Left lobe of liver (tissue), 2 donors: Measurements from ENCODE around the gene PLTP. TPM values are rescaled to one million over a fixed set of nuclear protein-coding genes. Genes with fewer than 3 reads are reported as not detected.
"Not testable (repeated sequence)": the region's sequence is repeated elsewhere in the genome, so short reads cannot be mapped to it uniquely, and the experiment has no call there.

Source experiments
- ATAC-seq: fragments of 200-7000 bp; cut with Tn5 transposase; one replicate; pipeline ENCODE4 v1.9.1; 2020; ENCODE audit warnings: mild to moderate bottlenecking, moderate library complexity
- DNase-seq: peaks from one replicate; pipeline ENCODE4 v3.0.0-alpha.2; 2020; ENCODE audit warnings: low spot score
- total RNA-seq: library from RNA; stranded (reverse); gene quantifications from one replicate; pipeline ENCODE4 v1.2.1, GENCODE V29; 2021
- donor health status: DM: no; HTN: no; CAD: no; lungs with moderate emphysema.
- donor health status: DM: no; HTN: yes; CAD: no.

Gene PLTP
- total RNA-seq, 1 donor from 2014 or later, result 18.8 TPM

DNA sequence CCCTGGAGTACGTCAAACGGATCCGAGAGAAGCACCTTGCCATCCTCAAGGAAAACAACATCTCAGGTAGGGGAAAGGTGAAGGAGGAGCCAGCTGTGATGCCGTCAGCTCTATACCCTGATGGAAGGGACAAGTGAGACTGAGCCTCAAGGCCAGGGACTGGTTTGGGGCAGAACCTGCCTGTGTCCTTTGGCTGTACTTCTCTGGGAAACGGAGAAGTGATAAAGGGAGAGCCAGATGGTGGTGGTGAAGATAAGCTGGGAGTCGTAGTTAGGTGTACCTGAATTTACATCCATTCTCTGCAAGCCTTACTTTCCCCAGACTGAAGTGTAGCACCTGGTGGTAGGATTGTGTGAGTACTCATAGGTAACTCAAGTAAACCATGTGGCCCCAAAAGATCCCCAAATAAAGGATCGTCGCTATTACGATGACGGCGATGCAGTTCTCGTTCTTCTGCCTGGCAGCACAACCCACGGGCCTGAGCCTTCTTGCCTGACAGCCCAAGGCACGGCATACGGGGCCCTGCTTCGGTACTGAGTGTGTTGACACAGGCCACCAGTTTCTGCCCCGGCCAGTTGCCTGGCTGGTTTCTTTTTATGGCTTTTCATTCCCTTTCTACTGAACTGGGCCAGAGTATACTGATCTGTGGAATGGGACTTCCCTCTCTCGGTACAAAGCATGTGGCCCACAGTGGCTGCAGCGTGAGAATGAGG lies 33.2 kb upstream of the PLTP start:
- no peak for DNase-seq
- ATAC-seq, result no peak

DNA sequence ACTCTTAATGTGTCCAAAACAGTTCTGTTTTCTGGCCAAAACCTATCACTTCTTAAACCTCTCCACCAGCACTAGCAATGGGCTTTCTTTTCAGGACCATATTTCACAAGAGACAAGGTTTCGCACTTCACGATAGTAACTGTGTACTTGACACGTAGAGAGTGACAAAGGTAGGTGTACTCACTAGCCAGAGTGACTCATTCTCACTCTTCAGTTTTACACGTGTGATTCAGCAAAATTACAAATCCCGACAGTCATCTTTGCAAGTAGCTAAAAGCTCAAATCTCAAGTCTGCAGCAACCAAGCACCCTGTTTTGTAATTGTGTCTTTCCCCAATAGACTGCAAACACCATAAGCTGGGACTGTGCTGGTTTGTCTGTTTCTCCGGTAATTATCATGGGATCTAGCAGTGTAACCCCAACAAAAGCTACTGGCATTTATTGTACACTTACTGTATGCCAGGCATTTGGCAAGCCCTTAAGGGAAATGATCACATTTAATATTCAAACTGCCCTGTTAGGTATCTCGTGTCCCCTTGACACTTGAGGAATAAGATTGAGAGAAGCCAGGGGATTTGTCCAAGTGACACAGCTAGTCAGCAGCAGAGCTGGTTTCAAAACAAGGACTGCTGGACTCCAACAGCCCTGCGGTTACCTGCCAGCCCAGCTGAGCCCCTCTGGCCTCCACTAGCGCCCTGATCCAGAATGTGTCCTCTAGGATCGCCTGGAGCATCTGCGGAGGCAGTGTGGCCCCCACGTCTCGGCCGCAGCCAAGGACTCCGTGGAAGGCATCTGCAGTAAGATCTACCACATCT lies 32.4 kb upstream of the PLTP start:
- DNase-seq (no peak), ATAC-seq (no peak)

DNA sequence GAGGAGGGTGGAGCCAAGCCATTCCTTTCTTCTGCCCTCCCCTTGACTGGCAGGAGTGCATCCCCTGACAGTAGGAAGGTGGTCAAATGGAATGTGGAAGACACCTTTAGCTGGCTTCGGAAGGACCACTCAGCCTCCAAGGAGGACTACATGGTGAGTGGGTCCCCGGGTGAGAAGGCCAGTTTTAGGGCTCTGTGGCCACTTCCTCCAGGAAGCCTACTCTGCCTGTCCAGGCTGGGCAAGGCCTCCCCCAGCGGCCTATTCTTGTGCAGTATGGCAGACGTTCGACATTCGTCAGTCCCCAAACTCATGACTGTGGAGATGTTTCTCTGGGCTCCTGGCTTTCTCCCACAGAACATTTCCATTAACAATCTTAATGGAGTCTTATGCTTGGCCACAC lies 31.7 kb upstream of the PLTP start:
- no peak for DNase-seq
- ATAC-seq, result no peak

DNA sequence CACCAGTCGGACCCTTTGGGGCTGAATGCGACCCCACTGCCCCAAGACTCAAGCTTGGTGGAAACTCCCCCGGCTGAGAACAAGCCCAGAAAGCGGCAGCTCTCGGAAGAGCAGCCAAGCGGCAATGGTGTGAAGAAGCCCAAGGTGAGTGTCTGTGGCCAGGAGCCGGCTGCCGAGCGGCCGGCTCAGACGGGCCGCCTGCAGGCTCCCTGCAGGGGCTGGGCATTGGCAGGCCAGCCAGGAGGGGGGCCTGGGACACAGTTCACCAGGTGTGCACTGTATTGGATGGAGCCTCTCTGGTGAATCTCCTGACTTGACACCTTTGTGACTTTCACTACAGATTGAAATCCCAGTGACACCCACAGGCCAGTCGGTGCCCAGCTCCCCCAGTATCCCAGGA lies 28.5 kb upstream of the PLTP start:
- ATAC-seq (no peak), DNase-seq (no peak)

DNA sequence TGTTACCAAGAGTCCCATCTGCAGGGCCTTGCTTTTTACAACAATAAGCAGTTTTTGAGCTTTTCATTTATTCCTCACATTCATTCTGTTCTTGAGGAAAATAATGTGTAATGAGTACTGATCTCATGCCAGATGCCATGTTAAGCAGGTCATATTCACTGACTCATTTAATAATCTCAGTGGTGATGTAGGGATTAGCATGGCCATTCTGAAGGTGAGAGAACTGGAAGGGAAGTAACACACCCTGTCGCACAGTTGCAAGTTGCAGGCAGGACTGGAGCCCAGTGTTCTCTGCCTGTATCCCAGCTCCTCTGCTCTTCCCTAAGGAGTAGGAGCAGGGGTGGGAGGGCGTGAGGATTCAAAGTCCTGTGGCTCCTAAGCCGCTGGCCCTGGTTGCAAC lies 28.1 kb upstream of the PLTP start:
- DNase-seq (no peak), ATAC-seq (no peak)

DNA sequence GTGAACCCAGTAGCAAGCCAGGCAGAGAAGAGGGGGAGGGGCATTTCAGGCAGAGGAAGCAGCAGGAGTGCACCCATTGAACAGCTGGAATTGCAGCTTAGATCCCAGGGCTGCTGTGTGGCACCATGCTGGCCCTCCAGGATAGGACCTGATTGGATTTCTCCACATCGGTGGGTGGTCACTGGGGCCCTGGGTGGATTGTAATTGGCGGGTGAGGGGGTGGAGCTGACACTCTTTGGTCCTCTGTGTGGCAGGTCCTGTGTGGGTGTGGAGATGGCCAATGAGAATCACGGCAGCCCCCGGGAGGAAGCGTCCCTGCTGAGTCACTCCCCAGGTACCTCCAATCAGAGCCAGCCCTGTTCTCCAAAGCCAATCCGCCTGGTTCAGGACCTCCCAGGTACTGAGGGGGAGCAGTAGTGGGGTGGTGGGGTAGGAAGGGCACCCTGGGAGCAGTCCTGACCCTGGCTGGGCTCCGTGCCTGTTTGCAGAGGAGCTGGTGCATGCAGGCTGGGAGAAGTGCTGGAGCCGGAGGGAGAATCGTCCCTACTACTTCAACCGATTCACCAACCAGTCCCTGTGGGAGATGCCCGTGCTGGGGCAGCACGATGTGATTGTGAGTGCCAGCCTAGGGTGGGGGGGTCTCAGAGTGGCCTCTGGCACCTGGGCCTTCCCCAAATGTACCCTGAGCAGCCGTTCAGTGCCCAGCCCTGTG lies 26.9 kb upstream of the PLTP start:
- ATAC-seq (no peak), DNase-seq (no peak)

DNA sequence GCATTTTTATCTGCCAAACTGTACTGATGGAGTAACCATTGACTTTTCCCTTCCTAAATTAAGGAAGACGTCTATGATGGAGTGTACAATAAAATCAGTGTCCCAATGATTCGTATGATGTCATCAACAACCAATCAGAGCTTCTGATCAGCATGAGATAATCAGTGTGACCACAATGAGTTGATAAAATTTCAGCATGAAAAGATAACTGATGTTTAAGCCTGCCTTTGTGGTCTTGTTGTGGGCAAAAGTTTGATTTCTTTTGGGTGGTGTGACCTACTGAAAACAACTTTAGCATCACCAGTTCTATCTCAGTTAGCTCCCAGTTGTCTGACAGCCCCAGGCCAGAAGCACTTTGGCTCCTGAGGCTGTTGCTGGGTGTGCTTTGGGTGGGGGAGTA lies 25.8 kb upstream of the PLTP start:
- ATAC-seq (no peak), DNase-seq (no peak)

DNA sequence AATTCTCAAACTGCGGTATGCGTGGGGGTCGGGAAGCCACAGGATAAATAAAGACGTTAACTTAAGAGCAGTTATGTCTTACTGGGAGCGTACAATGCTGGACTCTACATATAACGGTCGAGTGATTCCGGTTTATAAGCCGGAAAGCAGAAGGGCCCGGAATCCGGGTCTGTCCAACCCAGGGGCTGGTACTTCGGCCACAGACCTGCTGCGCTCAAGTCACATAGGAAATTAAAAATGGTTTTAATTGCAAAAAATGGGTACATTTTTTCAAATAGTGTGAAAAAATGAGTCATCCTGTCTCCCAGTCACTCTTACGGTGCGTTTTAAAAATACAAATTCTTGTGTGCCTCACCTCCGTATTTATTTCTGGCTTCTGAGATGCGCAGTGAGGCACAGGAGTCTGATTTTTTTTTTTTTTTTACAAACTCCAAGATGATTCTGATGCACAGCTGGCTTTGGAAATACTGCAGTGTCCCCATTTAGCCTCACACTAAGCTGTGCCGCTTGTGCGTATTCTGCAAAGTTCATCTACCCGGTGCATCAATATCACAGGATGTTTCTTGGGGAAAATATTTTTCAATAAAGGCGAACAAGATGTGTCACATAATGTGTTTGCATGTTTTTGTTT lies 23.6 kb upstream of the PLTP start:
- DNase-seq (no peak), ATAC-seq (peak; percentile 17)

DNA sequence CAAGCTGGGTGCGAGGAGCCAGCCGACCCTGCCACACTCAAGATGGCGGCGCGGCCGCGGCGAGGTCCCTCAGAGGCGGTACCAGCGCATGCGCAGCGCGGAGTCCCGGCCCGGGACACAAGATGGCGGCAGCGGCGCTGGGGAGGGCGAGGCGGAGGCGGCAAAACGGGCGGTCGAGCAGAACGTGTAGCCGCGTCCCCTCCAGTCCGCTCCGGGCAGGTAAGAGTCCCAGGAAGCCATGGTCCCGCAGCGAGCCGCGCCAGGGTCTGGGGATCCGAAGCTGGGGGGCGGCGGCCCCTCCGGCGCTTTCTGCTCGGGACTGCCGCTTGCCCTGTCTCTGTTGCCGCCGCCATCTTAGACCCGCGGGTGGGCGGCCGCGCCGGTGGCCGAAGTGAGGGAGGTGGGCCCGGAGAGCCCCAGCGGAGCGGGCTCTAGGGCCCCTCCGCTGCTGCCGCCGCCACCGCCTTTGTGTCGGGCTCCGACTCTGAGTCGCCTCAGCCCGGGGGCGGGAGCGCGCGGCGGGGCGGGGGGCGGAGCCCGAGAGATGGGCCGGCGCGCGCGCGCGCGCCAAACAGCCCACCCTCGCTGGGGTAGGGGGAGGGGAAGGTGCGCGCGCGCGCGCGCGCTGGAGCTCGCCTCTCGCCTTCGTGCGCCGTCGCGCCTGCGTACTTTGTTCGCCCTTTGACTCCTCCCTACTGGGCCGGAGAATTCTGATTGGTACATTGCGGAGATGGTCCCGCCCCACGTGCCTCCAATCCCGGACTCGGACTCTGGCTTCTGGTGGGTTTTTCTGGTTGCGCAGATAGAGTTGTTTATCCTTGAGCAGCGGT lies 22.8 kb upstream of the PLTP start, which contains the start of gene PCIF1:
Gene PCIF1 (plus strand): TSS at position 98 of the 830 bp plus-strand sequence. CDS start 4,317 bp downstream, outside the sequence.
- ATAC-seq (peak; percentile 92), DNase-seq (peak; percentile 99)

DNA sequence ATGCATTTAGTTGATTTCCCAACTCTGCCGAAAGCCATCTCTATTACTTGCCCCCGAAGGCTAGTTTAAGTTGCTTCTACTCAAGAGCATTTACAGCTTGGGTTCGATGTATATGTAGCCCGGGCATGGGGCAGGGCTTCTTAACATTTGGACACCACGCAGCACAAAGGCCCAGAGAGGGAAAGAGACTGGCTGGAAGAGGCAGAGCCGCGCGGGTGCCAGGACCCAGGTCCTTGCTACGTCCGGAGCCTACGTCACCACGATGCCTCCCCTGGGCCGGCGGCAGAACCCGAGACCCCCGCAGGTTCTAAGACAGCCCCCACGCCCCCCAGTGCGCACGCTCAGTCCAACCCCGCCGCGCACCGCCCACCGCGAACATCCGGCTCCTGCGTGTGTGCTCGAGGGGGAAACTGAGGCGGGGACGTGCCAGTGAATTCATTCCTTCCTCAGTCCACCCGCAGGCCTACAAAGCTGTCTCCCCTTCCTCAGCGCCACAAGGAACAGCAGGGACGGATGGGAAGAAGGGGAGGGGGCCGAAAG lies 22.2 kb upstream of the PLTP start:
- DNase-seq (no peak), ATAC-seq (peak; percentile 16)

DNA sequence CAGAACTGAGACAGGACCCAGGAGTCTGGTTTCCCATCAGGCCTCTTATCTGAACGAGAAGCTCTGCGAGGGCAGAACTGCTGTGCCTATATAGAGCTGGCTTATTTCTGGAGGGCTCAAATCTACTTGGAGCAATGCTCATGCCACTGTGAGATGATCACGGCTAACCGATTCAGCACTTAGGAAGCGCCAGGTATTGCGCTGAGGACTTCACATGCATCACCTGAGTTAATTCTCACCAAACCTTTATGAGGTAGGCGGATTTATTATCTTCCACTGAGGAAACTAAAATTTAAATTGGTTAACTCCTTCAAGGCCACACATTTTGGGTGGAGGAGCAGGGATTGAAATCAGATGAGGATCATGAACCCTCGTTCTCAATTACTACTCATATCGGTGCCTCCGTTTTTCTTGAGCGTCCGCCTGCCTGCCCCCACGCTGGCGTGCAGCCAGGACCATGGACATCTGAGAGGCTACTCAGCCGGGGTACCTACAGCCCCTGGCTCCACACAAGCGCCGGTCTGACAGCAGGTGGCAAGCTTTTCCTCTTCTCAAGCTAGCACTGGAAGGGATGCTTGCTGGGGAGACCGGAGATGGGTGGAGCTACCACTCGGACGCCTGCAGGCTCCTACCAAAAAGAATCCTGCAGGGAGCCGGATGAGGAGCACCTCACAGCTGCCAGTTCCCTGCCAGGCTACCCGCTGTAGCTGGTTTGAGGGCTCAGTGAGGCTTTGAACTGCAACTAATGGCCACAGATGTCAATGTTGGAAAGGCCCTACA lies 21.5 kb upstream of the PLTP start:
- ATAC-seq, result peak; percentile 46
- peak; percentile 70 for DNase-seq

DNA sequence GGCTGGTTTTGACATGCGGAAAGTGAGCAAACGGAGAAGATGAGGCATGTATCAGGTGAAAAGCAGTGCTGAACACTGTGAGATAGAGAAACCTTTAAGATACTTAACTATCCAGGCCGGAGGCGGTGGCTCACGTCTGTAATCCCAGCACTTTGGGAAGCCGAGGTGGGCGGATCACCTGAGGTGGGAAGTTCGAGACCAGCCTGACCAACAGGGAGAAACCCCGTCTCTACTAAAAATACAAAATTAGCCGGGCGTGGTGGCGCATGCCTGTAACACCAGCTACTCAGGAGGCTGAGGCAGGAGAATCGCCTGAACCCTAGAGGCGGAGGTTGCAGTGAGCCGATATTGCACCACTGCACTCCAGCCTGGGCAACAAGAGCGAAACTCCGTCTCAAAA lies 19.7 kb upstream of the PLTP start:
- not testable (repeated sequence) for DNase-seq, ATAC-seq

DNA sequence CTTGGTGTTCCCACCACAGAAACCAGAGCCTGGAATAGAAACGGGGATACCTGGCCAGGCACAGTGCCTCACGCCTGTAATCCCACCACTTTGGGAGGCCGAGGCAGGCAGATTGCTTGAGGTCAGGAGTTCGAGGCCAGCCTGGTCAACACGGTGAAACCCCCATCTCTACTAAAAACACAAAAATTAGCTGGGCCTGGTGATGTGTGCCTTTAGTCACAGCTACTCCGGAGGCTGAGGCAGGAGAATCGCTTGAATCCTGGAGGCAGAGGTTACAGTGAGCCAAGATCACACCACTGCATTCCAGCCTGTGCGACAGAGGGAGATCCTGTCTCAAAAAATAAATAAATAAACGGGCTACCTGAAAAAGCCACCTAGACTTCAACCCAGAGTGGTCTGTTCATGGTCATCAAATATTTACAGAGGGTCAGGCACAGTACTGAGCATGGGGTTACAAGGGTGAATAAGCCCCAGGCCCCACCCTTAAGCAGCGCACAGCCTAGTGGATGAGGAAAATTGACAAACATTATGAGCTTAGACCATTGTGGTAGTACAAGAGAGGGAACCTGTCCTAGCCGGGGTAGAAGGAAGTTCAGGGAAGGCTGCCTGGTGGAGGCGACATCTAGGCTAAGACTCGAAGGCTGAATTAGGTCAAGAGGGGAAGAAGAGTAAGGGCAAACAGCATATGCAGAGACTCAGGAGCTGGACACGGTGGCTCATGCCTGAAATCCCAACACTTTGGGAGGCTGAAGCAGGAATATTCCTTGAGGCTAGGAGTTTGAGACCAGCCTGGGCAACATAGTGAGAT lies 15.3 kb upstream of the PLTP start:
- peak; percentile 37 for ATAC-seq
- DNase-seq, result no peak

DNA sequence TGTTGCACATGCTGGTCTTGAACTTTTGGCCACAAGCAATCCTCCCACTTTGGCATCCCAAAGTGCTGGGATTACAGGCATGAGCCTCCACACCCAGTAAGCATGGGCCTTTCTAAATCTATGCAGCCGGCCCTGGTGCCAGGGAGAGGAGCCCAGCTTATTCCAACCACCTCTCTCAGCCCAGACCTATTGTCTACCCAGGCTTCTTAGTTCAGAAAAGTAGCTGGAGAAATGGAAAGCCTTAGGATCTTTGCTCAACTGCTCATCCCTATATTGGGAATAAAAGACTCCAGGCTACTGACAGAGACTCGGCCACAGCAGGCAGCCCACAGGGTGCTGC lies 14.7 kb upstream of the PLTP start:
- DNase-seq, result no peak
- ATAC-seq, result no peak

DNA sequence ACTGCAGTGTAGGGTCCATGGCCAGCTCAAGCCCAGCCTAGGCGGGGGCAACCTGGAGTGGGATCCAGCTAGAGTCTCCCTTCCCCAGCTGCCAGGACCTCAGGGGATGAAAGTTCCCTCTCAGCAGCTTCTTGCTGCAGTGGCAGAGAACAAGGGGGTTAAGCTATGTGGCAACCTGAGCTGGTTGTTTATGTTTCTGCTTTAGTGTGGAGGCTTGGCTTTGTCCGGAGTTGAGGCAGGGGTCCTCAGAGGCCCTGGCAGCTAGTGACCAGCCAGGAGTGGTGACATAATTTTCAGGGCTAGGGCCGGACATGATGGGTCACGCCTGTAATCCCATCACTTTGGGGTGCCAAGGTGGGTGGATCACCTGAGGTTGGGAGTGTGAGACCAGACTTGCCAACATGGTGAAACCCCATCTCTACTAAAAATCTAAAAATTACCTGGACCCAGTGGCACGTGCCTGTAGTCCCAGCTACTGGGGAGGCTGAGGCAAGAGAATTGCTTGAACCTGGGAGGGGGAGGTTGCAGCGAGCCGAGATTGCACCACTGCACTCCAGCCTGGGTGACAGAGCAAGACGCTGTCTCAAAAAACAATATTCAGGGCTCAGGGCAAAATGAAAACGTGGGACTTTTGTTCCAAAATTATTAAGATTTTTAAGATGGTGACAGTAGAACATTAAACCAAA lies 14.0 kb upstream of the PLTP start:
- ATAC-seq, result no peak
- no peak for DNase-seq

DNA sequence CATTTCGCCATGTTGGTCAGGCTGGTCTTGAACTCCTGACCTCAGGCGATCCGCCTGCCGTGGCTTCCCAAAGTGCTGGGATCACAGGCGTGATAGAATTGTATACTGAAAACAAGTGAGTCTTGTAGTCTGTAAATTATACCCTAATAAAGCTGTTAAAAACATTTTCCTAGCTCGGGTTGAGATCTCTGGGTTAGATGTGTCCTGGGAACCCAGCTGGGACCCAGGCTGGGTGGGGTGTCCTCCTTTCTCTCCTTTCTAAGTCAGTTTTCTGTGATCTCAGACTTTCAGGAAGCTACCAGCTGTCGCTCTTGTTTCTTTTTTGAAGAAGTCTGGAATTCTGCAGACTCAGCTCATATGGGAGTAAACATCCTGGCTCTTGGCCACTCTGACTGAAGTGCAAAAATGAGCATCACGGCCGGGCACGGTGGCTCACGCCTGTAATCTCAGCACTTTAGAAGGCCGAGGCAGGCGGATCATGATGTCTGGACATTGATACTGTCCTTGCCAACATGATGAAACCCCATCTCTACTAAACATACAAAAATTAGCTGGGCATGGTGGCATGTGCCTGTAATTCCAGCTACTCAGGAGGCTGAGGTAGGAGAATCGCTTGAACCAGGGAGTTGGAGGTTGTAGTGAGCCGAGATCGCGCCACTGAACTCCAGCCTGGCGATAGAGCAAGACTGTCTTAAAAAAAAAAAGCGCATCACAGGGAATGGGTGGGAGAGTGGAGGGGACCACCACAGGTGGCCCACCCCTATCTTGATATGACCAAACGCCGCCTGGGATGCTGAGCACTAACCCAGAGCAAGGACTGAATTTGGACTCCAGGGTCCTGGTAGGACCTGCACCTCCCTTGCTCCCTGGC lies 12.7 kb upstream of the PLTP start:
- peak; percentile 85 for ATAC-seq
- no peak for DNase-seq
